ENCODE measurements around the gene IFT88.

Gene IFT88

GRCh38 chr13:20729633-20730585, 163.0 kb downstream of the IFT88 start:
- no peak for DNase-seq (ENCODE audit: low read depth)
- no peak overlapping the region for H3K4me3 ChIP-seq (ENCODE audit: control insufficient read depth, low read depth, low read length)
- TF ChIP-seq CTCF (conservative IDR thresholded peaks at IDR 0.05; ENCODE audit: control insufficient read depth, insufficient read depth, low read depth, low read length): no peak

GRCh38 chr13:20738616-20739015, 171.7 kb downstream of the IFT88 start:
- no peak for DNase-seq (ENCODE audit: low read depth)
- no peak for TF ChIP-seq CTCF (conservative IDR thresholded peaks at IDR 0.05; ENCODE audit: control insufficient read depth, insufficient read depth, low read depth, low read length)
- H3K4me3 ChIP-seq (ENCODE audit: control insufficient read depth, low read depth, low read length): no peak overlapping the region

GRCh38 chr13:20740021-20740420, 173.1 kb downstream of the IFT88 start:
- no peak for TF ChIP-seq CTCF (conservative IDR thresholded peaks at IDR 0.05; ENCODE audit: control insufficient read depth, insufficient read depth, low read depth, low read length)
- no peak for DNase-seq (ENCODE audit: low read depth)
- no peak overlapping the region for H3K4me3 ChIP-seq (ENCODE audit: control insufficient read depth, low read depth, low read length)

Data from fibroblast of mammary gland (primary cell).